ENCODE results near the gene NCBP3. TPM values are rescaled to one million over a fixed set of nuclear protein-coding genes. Genes with fewer than 3 reads are reported as not detected.
A peak's percentile ranks its signal among the peaks of the same experiment; 100 is the strongest.

Gene NCBP3
- total RNA-seq (2012; rRNA removed): 10.8 and 15.6 TPM in 2 replicates
- polyA plus RNA-seq (2012; rRNA removed): 13.5 and 21.0 TPM in 2 replicates
- polyA plus RNA-seq (2012; cell fraction: cytosol; rRNA removed): 2.5 and 4.0 TPM in 2 replicates
- polyA plus RNA-seq (2012; cell fraction: nucleus; rRNA removed; ENCODE audit: low replicate concordance): 10.1 and 46.4 TPM in 2 replicates
- Bru-seq, nascent RNA: percentile 78 among the genes with signal in this experiment
- percentile 81 among the genes with signal in this experiment for BruChase-seq, experiment 1, labeled RNA remaining after a 6-hour chase
- percentile 86 among the genes with signal in this experiment for BruChase-seq, experiment 2, labeled RNA remaining after a 2-hour chase
- long read RNA-seq, full-length matches to known transcripts: 18 of 34 reads
- long read RNA-seq, partial matches to known transcripts: 6 of 34 reads
- long read RNA-seq, other reads (novel, unspliced or antisense): 10 of 34 reads

GRCh38 chr17:3845621-3846436 lies at the start of gene NCBP3:
NCBP3 (minus strand) TSS chr17:3846246; CDS start chr17:3846223, 23 bp downstream.
- Histone ChIP-seq H2BK120ac (ENCODE audit: low read depth, low read length) (peak within 1 kb of the TSS; percentile 71; the same call in 1 of the 2 replicates), H3K14ac (replicated peaks; ENCODE audit: low read depth, low read length) (peak within 1 kb of the TSS; percentile 87), H2AK5ac (ENCODE audit: low read depth, low read length) (peak within 1 kb of the TSS; percentile 79), H3K79me1 (ENCODE audit: low read depth in 1 of 2, low read length in 2 of 2) (peaks cover 20 to 32% of the 10 kb centered on the region in 2 experiments), H3K4me1 (ENCODE audit: control insufficient read depth, insufficient read depth, low read length) (peaks cover 3% of the 10 kb centered on the region), H3K9me3 (ENCODE audit: control insufficient read depth, insufficient read depth, low read length) (no peaks in the 10 kb centered on the region), H2AFZ (replicated peaks; ENCODE audit: low read length, poor library complexity) (peak within 1 kb of the TSS; percentile 98), H3K23ac (ENCODE audit: low read depth, low read length) (peak within 1 kb of the TSS; percentile 41), H3K4ac (ENCODE audit: low read depth, low read length) (peak within 1 kb of the TSS; percentile 90), H2BK5ac (ENCODE audit: low read depth, low read length, poor library complexity, severe bottlenecking) (peak within 1 kb of the TSS; percentile 84), H3K9ac (ENCODE audit: low read depth, low read length) (peak within 1 kb of the TSS; percentile 95), H3K27ac (ENCODE audit: insufficient read depth, low read length) (peak within 1 kb of the TSS; percentile 95), H3K36me3 (ENCODE audit: control insufficient read depth, insufficient read depth, low read length) (peaks cover 14% of the 10 kb centered on the region), H4K5ac (ENCODE audit: low read depth, low read length) (peak within 1 kb of the TSS; percentile 39; the same call in 1 of the 2 replicates), H2BK20ac (ENCODE audit: low read depth, low read length) (no peak within 1 kb of the TSS), H2AK9ac (replicated peaks; ENCODE audit: low read depth, low read length, poor library complexity) (peak within 1 kb of the TSS; percentile 35), H4K8ac (ENCODE audit: low read depth in 2 of 2, low read length in 2 of 2) (peak within 1 kb of the TSS; percentile 61 to 87; a peak in 3 of 4 replicates), H3K18ac (ENCODE audit: low read depth, low read length) (peak within 1 kb of the TSS; percentile 62; the same call in 1 of the 2 replicates), H3K4me3 (ENCODE audit: insufficient read depth, low read depth, low read length) (peak within 1 kb of the TSS; percentile 88), H2BK15ac (ENCODE audit: low read depth, low read length) (no peak within 1 kb of the TSS), H3K9me1 (ENCODE audit: insufficient read depth, low read length) (peaks cover 9% of the 10 kb centered on the region; the same call in 1 of the 2 replicates), H3K4me2 (ENCODE audit: low read depth, low read length) (peak within 1 kb of the TSS; percentile 97), H4K20me1 (ENCODE audit: insufficient read depth, low read length) (peaks cover 13% of the 10 kb centered on the region; the same call in 1 of the 2 replicates), H3K27me3 (ENCODE audit: control insufficient read depth, insufficient read depth, low read length) (peaks cover 6% of the 10 kb centered on the region), H4K91ac (ENCODE audit: insufficient read depth, low read depth, low read length) (peak within 1 kb of the TSS; percentile 63), H3K56ac (ENCODE audit: extremely low read depth, insufficient read depth, low read length) (peak within 1 kb of the TSS; percentile 91)
- 0% methylated on average over 27 of the region's 76 CpGs; no CpG with 5 or more reads in 1 of the 2 experiments for WGBS, 2 experiments (ENCODE audit: extremely low coverage in 2 of 2, insufficient read length in 1 of 2)
- POLR2A ChIA-PET (ENCODE audit: unreplicated experiment): interaction anchor here (0.7 kb wide), 2 partner anchors 71 to 110 kb away, joined by 3 read pairs; no protein-coding TSS in a partner anchor
- in situ Hi-C loops (cut with MboI; ENCODE audit: low sequenced_read_pairs): no loop called here
- dilution Hi-C loops (cut with HindIII; ENCODE audit: low sequenced_read_pairs, unreplicated experiment): no loop called here
- TF ChIP-seq MAZ (IDR thresholded peaks at IDR 0.05; ENCODE audit: borderline replicate concordance, low read depth, low read length): peak; percentile 96
- TF ChIP-seq RAD21 (IDR thresholded peaks at IDR 0.05; ENCODE audit: low read length): peak; percentile 36
- TF ChIP-seq BHLHE40 (IDR thresholded peaks at IDR 0.05; ENCODE audit: low read depth, low read length): 0 out of 2 replicates have a peak, but pooled peaks have one; percentile 12
- no peak for TF ChIP-seq USF2 (IDR thresholded peaks at IDR 0.05; ENCODE audit: low read depth, low read length)
- TF ChIP-seq CTCF (conservative IDR thresholded peaks at IDR 0.05; ENCODE audit: low read depth, low read length): peak; percentile 98
- peak; percentile 95 for TF ChIP-seq POLR2A (IDR thresholded peaks at IDR 0.05; ENCODE audit: low read depth, low read length)
- no peak for TF ChIP-seq CEBPB (IDR thresholded peaks at IDR 0.05; ENCODE audit: low read depth, low read length)
- no peak for TF ChIP-seq FOS (IDR thresholded peaks at IDR 0.05; ENCODE audit: low read depth, low read length)
- TF ChIP-seq MXI1 (IDR thresholded peaks at IDR 0.05; ENCODE audit: borderline replicate concordance, low read depth, low read length): 0 out of 2 replicates have a peak, but pooled peaks have one; percentile 6
- TF ChIP-seq SMC3 (IDR thresholded peaks at IDR 0.05; ENCODE audit: low read depth, low read length): peak; percentile 48; the same call in 1 of the 2 replicates
- DNase-seq: peak; percentile 91
- CTCF ChIA-PET: interaction anchor here (0.6 to 3.2 kb wide), 16 partner anchors 9 to 173 kb away, joined by 3 to 18 read pairs (median 4); no protein-coding TSS in a partner anchor
- peak; percentile 100 for ATAC-seq (ENCODE audit: low read depth)
- intact Hi-C loops (cut with micrococcal nuclease): loop anchor here (1.0 to 2.0 kb wide), 2 partner anchors 47 to 109 kb away; partner anchors contain the start of gene CAMKK1
- no TSS peak for BruUV-seq (replicated peaks)

Data from IMR-90 (cell line).